Naive B cell (primary cell): ENCODE measurements around the gene EVX1. TPM values are rescaled to one million over a fixed set of nuclear protein-coding genes. Genes with fewer than 3 reads are reported as not detected.
A peak's percentile ranks its signal among the peaks of the same experiment; 100 is the strongest.

Experiments
- ATAC-seq, 2 donors: fragments of 150-1000 bp; cut with Tn5 transposase; 2 replicates each; pipeline ENCODE4 v1.10.0; 2021; ENCODE audit warnings: low read depth in 2 of 2, mild to moderate bottlenecking in 2 of 2, moderate library complexity in 2 of 2
- DNase-seq: peaks from one replicate; pipeline ENCODE4 v3.0.0; 2022
- H3K27ac Mint-ChIP-seq, 6 donors: one replicate each; pipeline ENCODE4 v1.8.0; 2020 to 2022; ENCODE audit warnings: mild to moderate bottlenecking in 6 of 6, mixed read lengths in 6 of 6, moderate library complexity in 5 of 6, inconsistent platforms in 2 of 6
- H3K27me3 Mint-ChIP-seq, 3 donors: one replicate each; pipeline ENCODE4 v1.8.0; 2021 to 2022; ENCODE audit warnings: mixed read lengths in 3 of 3, mild to moderate bottlenecking in 1 of 3
- H3K36me3 Mint-ChIP-seq, 2 donors: one replicate each; pipeline ENCODE4 v1.8.0; 2020 to 2022; ENCODE audit warnings: mixed read lengths in 2 of 2, inconsistent platforms in 1 of 2, mild to moderate bottlenecking in 1 of 2
- H3K4me1 Mint-ChIP-seq, 3 donors: one replicate each; pipeline ENCODE4 v1.8.0; 2020 to 2022; ENCODE audit warnings: mixed read lengths in 3 of 3, inconsistent platforms in 1 of 3, mild to moderate bottlenecking in 1 of 3, moderate library complexity in 1 of 3
- H3K4me3 Mint-ChIP-seq, 8 donors: one replicate each; pipeline ENCODE4 v1.8.0; 2020 to 2022; ENCODE audit warnings: mild to moderate bottlenecking in 8 of 8, mixed read lengths in 8 of 8, moderate library complexity in 8 of 8, inconsistent platforms in 2 of 8
- H3K9me3 Mint-ChIP-seq, 7 donors: one replicate each; pipeline ENCODE4 v1.8.0; 2020 to 2022; ENCODE audit warnings: mixed read lengths in 7 of 7, mild to moderate bottlenecking in 5 of 7, inconsistent platforms in 2 of 7, moderate library complexity in 1 of 7
- polyA plus RNA-seq, 6 donors: library from polyadenylated mRNA; unstranded; fragments of 300-500 nt; fragmentation: Illumina TruSeq; gene quantifications; one replicate each; pipeline ENCODE4 v1.2.3, GENCODE V29; 2021; ENCODE audit warnings: low read depth in 6 of 6

EVX1 gene
- polyA plus RNA-seq, 6 donors from 2014 or later = not detected

DNA sequence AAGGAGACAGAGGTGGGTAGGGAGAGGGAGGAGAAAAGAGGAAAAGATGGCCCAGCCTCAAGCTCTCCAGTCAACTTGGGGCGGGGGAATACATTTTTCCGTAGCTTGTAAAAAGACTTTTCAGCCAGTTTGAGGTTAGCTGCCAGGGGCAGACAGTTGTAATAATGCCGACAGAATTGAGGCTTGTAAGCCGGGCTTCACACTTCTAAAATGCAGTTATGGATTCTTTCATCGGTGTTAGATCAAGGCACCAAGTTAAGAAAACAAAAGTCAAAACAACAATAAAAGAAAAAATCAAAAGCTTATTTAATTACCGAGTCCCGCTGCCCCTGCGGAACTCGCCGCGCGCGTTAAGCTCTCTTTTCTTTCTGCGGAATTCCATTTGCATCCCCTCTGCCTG lies 448 bp upstream of the EVX1 start:
- peak overlapping the region in 5 of 6 donors; percentile 56 to 95 (median 84) for H3K27ac Mint-ChIP-seq
- H3K4me1 Mint-ChIP-seq = peaks cover 25 to 27% (median 26%) of the 10 kb centered on the region in 3 donors
- H3K9me3 Mint-ChIP-seq = peaks cover 0 to 17% (median 7%) of the 10 kb centered on the region in 7 donors

GRCh38 chr7:27243340-27244163 lies 950 bp downstream of the EVX1 start:
- Mint-ChIP-seq H3K4me1 (peaks cover 26 to 28% (median 27%) of the 10 kb centered on the region in 3 donors), H3K36me3 (peaks cover 0 to 4% of the 10 kb centered on the region in 2 donors), H3K27ac (peak overlapping the region in 4 of 6 donors; percentile 66 to 97 (median 88)), H3K4me3 (peak overlapping the region in 7 of 8 donors; percentile 15 to 79 (median 71)), H3K27me3 (peaks cover 52 to 93% (median 80%) of the 10 kb centered on the region in 3 donors), H3K9me3 (peaks cover 0 to 18% (median 7%) of the 10 kb centered on the region in 7 donors)
- DNase-seq (no peak), ATAC-seq (no peak)

More for the DNA sequence above, 448 bp upstream of the EVX1 start:
- Mint-ChIP-seq H3K27me3 (peaks cover 53 to 93% (median 80%) of the 10 kb centered on the region in 3 donors), H3K4me3 (peak overlapping the region in 7 of 8 donors; percentile 10 to 76 (median 71)), H3K36me3 (peaks cover 0 to 4% of the 10 kb centered on the region in 2 donors)
- ATAC-seq (no peak), DNase-seq (no peak)

DNA sequence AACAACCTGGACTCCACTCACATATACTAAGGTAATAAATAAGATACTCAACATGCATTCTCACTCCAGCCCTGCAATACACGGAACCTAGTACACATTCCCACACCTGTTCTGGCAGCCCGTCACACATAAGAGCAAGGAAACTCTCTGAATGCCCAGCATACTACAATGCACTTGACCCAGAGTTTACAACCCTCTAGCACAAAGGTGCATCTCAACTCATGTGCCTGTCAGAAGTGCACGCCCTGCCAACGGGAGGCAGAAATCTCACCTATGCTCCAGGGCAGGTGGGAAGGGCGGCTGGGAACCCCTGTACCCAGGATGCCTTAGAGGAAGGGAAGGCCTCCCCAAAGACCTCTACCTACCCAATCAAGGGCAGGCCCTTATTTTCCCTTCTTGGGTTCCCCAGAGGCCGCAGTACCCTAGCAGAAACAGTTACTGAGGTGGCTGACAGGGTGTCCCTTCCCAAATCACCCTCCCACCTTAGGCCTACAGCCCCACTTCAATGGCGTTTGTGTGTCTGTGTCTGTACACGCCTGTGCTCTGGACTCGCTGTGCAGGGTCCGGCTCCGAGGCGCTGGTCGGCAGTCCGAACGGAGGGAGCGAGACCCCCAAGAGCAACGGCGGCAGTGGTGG lies 2.0 kb downstream of the EVX1 start:
- no peak for DNase-seq
- Mint-ChIP-seq H3K36me3 (peaks cover 0 to 4% of the 10 kb centered on the region in 2 donors), H3K9me3 (peaks cover 0 to 23% (median 7%) of the 10 kb centered on the region in 7 donors), H3K27me3 (peaks cover 62 to 96% (median 85%) of the 10 kb centered on the region in 3 donors), H3K4me3 (peak overlapping the region in 6 of 8 donors; percentile 33 to 76 (median 44)), H3K27ac (peak overlapping the region in 3 of 6 donors; percentile 66 to 95 (median 87)), H3K4me1 (peaks cover 30 to 35% (median 32%) of the 10 kb centered on the region in 3 donors)
- ATAC-seq = no peak

DNA sequence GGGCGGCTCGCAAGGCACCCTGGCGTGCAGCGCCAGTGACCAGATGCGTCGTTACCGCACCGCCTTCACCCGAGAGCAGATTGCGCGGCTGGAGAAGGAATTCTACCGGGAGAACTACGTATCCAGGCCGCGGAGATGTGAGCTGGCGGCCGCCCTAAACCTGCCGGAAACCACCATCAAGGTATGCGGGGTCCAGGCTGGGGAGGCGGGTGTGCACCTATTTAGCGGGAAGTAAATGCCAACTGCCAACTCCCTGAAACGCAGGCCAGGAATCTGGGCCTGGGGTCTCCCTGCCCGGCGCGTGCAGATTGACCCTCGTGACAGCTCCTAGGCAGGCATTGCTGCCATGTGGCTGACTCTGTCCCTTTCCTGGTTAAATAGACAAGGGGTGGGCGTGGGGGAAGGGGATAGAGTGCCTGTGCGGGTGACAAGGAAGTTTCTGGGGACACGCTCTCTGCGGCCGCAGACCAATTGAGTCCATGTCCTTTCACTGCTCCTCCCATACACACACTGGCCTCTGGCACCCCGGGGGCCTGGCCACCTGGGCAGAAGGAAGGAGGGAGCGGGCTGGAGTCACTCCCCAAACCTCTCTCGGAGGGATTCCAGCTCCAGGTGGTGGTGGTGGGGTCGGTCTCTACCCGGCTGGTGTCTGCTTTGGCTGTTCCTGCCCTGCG lies 2.7 kb downstream of the EVX1 start:
- H3K27ac Mint-ChIP-seq = peak overlapping the region in 2 of 6 donors; percentile 66 to 95

GRCh38 chr7:27245798-27246691 lies 3.4 kb downstream of the EVX1 start:
- H3K36me3 Mint-ChIP-seq = peaks cover 0 to 4% of the 10 kb centered on the region in 2 donors
- H3K4me3 Mint-ChIP-seq = peak overlapping the region in 6 of 8 donors; percentile 5 to 56 (median 40)
- H3K27ac Mint-ChIP-seq = peak overlapping the region in 2 of 6 donors; percentile 16 to 59
- H3K27me3 Mint-ChIP-seq = peaks cover 62 to 97% (median 85%) of the 10 kb centered on the region in 3 donors
- H3K4me1 Mint-ChIP-seq = peaks cover 31 to 35% (median 31%) of the 10 kb centered on the region in 3 donors
- peaks cover 0 to 37% (median 11%) of the 10 kb centered on the region in 7 donors for H3K9me3 Mint-ChIP-seq
- ATAC-seq = peak; percentile 14 to 20
- no peak for DNase-seq

More for the DNA sequence above, 2.7 kb downstream of the EVX1 start:
- peaks cover 0 to 4% of the 10 kb centered on the region in 2 donors for H3K36me3 Mint-ChIP-seq
- H3K4me1 Mint-ChIP-seq = peaks cover 31 to 35% (median 33%) of the 10 kb centered on the region in 3 donors
- peaks cover 0 to 29% (median 11%) of the 10 kb centered on the region in 7 donors for H3K9me3 Mint-ChIP-seq
- peaks cover 62 to 97% (median 85%) of the 10 kb centered on the region in 3 donors for H3K27me3 Mint-ChIP-seq
- DNase-seq (no peak), ATAC-seq (no peak)
- H3K4me3 Mint-ChIP-seq = peak overlapping the region in 6 of 8 donors; percentile 3 to 74 (median 44)

DNA sequence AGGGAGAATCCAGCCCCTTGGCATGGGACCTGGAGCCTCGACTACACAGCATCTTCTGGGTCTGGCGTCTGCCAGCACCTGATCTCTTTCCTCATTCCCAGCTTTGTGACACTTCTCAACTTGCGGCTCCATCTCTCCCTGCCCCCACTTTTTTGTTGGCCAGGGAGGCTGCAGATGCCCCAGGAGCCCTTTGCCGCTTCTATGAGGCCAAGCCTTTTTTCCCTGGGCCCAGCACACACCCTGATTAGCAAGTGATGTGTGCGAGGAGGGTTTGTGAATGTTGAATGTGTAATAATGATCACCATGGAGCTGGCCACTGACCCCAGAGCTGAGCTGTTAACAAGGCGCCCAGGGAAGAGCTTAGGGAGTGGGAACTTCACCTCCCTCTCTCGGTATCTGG lies 4.4 kb downstream of the EVX1 start:
- peaks cover 0 to 35% (median 11%) of the 10 kb centered on the region in 7 donors for H3K9me3 Mint-ChIP-seq
- peak overlapping the region in 3 of 8 donors; percentile 21 to 54 (median 47) for H3K4me3 Mint-ChIP-seq
- ATAC-seq (no peak), DNase-seq (no peak)
- H3K4me1 Mint-ChIP-seq = peaks cover 32 to 38% (median 34%) of the 10 kb centered on the region in 3 donors
- peaks cover 64 to 93% (median 81%) of the 10 kb centered on the region in 3 donors for H3K27me3 Mint-ChIP-seq
- peaks cover 1 to 4% of the 10 kb centered on the region in 2 donors for H3K36me3 Mint-ChIP-seq
- peak overlapping the region in 2 of 6 donors; percentile 16 to 44 for H3K27ac Mint-ChIP-seq

GRCh38 chr7:27247452-27248426 lies 5.1 kb downstream of the EVX1 start:
- peaks cover 66 to 93% (median 81%) of the 10 kb centered on the region in 3 donors for H3K27me3 Mint-ChIP-seq
- ATAC-seq = no peak
- H3K4me1 Mint-ChIP-seq = peaks cover 37 to 40% (median 39%) of the 10 kb centered on the region in 3 donors
- no peak for DNase-seq
- peak overlapping the region in 3 of 6 donors; percentile 6 to 65 (median 16) for H3K27ac Mint-ChIP-seq
- H3K36me3 Mint-ChIP-seq = peaks cover 4 to 8% of the 10 kb centered on the region in 2 donors
- H3K9me3 Mint-ChIP-seq = peaks cover 0 to 29% (median 11%) of the 10 kb centered on the region in 7 donors
- H3K4me3 Mint-ChIP-seq = peak overlapping the region in 4 of 8 donors; percentile 37 to 61 (median 48)

GRCh38 chr7:27248427-27248806 lies 5.8 kb downstream of the EVX1 start:
- H3K36me3 Mint-ChIP-seq = peaks cover 4 to 8% of the 10 kb centered on the region in 2 donors
- peak overlapping the region in 1 of 6 donors; percentile 69 for H3K27ac Mint-ChIP-seq
- peaks cover 70 to 96% (median 83%) of the 10 kb centered on the region in 3 donors for H3K27me3 Mint-ChIP-seq
- no peak for DNase-seq
- H3K4me3 Mint-ChIP-seq = peak overlapping the region in 2 of 8 donors; percentile 37 to 56
- no peak for ATAC-seq
- peaks cover 37 to 38% (median 38%) of the 10 kb centered on the region in 3 donors for H3K4me1 Mint-ChIP-seq
- H3K9me3 Mint-ChIP-seq = peaks cover 0 to 29% (median 11%) of the 10 kb centered on the region in 7 donors

GRCh38 chr7:27248911-27249723 lies 6.5 kb downstream of the EVX1 start:
- peak overlapping the region in 7 of 8 donors; percentile 20 to 56 (median 39) for H3K4me3 Mint-ChIP-seq
- H3K36me3 Mint-ChIP-seq = peaks cover 4 to 8% of the 10 kb centered on the region in 2 donors
- H3K27ac Mint-ChIP-seq = peak overlapping the region in 1 of 6 donors; percentile 69
- peaks cover 73 to 96% (median 83%) of the 10 kb centered on the region in 3 donors for H3K27me3 Mint-ChIP-seq
- peak; percentile 39 to 47 for ATAC-seq
- DNase-seq = no peak
- H3K9me3 Mint-ChIP-seq = peaks cover 0 to 29% (median 9%) of the 10 kb centered on the region in 7 donors
- peaks cover 31 to 36% (median 33%) of the 10 kb centered on the region in 3 donors for H3K4me1 Mint-ChIP-seq
